ENCODE measurements around the gene NOC2L. TPM values are rescaled to one million over a fixed set of nuclear protein-coding genes. Genes with fewer than 3 reads are reported as not detected.

NOC2L gene
- total RNA-seq, 1 experiment from 2014 or later = 130 TPM

DNA sequence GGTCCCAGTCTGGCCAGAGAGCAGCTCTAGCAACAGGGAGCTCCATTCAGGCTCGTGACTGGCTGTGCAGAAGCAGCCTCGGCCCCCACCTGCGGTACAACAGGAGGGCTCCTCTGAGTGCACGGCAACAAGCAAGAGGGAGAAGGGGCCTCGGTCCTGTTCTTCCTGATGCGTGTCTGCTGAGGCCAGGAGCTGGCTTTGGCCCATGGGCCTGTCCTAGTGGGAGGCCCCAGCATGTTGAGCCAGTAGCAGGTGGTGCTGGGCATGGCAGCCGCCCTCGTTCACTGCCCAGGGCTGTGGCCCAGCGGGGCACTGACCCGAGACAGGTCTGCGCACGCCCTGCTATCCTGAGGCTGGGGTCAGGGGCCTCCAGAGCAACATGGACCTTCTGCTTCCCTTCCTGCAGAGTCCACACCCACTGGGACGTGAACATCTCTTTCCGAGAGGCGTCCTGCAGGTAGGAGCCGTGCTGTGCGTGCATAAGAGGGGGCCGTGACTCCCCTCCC, 28.4 kb downstream of the NOC2L start:
- H3K14ac ChIP-seq (ENCODE audit: insufficient read depth, low read length) = no peak overlapping the region; the same call in 1 of the 2 replicates
- peaks cover 10% of the 10 kb centered on the region for H4K20me1 ChIP-seq (ENCODE audit: control insufficient read depth, insufficient read depth, insufficient read length)
- H3K27me3 Mint-ChIP-seq (ENCODE audit: low read depth) = peaks cover 91% of the 10 kb centered on the region
- no peak overlapping the region for H3K56ac ChIP-seq (ENCODE audit: insufficient read length, low read depth, low read length)
- H3K4me3 Mint-ChIP-seq = no peak overlapping the region
- H3K4me1 Mint-ChIP-seq = peaks cover 13 to 38% of the 10 kb centered on the region in 2 experiments
- H2BK5ac ChIP-seq (ENCODE audit: insufficient read length, low read length) = no peak overlapping the region
- H4K8ac ChIP-seq (replicated peaks; ENCODE audit: insufficient read length, low read depth, low read length) = no peak overlapping the region
- H3K27ac ChIP-seq (ENCODE audit: insufficient read length, low read depth, low read length) = no peak overlapping the region
- H2BK120ac ChIP-seq (ENCODE audit: low read depth, low read length, poor library complexity, severe bottlenecking) = no peak overlapping the region
- no peak overlapping the region for H3K4me2 ChIP-seq (ENCODE audit: insufficient read depth, insufficient read length, low read length)
- no peak overlapping the region for H2BK20ac ChIP-seq (ENCODE audit: low read depth, low read length, poor library complexity, severe bottlenecking)
- no peaks in the 10 kb centered on the region for H3K79me1 ChIP-seq (ENCODE audit: insufficient read depth, low read depth, low read length, poor library complexity, severe bottlenecking)
- H3K79me2 ChIP-seq (ENCODE audit: insufficient read depth, low read length) = no peaks in the 10 kb centered on the region
- no peak overlapping the region for H3K27ac Mint-ChIP-seq
- H3K36me3 Mint-ChIP-seq (ENCODE audit: insufficient read depth in 1 of 3, low read depth in 3 of 3) = peaks cover 0 to 3% (median 2%) of the 10 kb centered on the region in 3 experiments; a peak in 3 of 7 replicates
- H2AK5ac ChIP-seq (ENCODE audit: insufficient read length, low read length) = no peak overlapping the region
- H2AFZ ChIP-seq (ENCODE audit: low read length) = no peak overlapping the region
- H2BK15ac ChIP-seq (ENCODE audit: low read depth, low read length) = no peak overlapping the region
- H3T11ph ChIP-seq (ENCODE audit: low read length) = no peak overlapping the region
- H3K27me3 ChIP-seq (ENCODE audit: insufficient read depth, low read length) = peaks cover 73% of the 10 kb centered on the region
- H3K4ac ChIP-seq (ENCODE audit: low read depth, low read length) = no peak overlapping the region
- no peak overlapping the region for H2BK12ac ChIP-seq (ENCODE audit: insufficient read length, low read depth, low read length)
- no peak overlapping the region for H3K18ac ChIP-seq (ENCODE audit: insufficient read length, low read depth, low read length)
- H3K9me3 ChIP-seq (ENCODE audit: control insufficient read depth, low read depth, low read length) = no peaks in the 10 kb centered on the region
- DNase-seq = no peak
- WGBS (ENCODE audit: extremely low coverage, insufficient read length, low lambda C conversion rate) = no CpG with 5 or more reads among the region's 18 CpGs
- no peak overlapping the region for H3K23ac ChIP-seq (ENCODE audit: insufficient read length, low read depth, low read length)
- H3K9ac ChIP-seq (ENCODE audit: extremely low read depth, insufficient read length, low read length) = no peak overlapping the region
- no peak overlapping the region for H4K91ac ChIP-seq (ENCODE audit: insufficient read length, low read depth, low read length)
- peaks cover 0 to 4% of the 10 kb centered on the region in 2 experiments; a peak in 1 of 5 replicates for H3K9me3 Mint-ChIP-seq
- H4K5ac ChIP-seq (ENCODE audit: insufficient read length, low read depth, low read length) = no peak overlapping the region
- TF ChIP-seq, protein P1, sequence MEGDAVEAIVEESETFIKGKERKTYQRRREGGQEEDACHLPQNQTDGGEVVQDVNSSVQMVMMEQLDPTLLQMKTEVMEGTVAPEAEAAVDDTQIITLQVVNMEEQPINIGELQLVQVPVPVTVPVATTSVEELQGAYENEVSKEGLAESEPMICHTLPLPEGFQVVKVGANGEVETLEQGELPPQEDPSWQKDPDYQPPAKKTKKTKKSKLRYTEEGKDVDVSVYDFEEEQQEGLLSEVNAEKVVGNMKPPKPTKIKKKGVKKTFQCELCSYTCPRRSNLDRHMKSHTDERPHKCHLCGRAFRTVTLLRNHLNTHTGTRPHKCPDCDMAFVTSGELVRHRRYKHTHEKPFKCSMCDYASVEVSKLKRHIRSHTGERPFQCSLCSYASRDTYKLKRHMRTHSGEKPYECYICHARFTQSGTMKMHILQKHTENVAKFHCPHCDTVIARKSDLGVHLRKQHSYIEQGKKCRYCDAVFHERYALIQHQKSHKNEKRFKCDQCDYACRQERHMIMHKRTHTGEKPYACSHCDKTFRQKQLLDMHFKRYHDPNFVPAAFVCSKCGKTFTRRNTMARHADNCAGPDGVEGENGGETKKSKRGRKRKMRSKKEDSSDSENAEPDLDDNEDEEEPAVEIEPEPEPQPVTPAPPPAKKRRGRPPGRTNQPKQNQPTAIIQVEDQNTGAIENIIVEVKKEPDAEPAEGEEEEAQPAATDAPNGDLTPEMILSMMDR (conservative IDR thresholded peaks at IDR 0.05) = no peak
- H3K23me2 ChIP-seq (ENCODE audit: insufficient read length, low read depth, low read length, poor library complexity, severe bottlenecking) = no peaks in the 10 kb centered on the region
- no peaks in the 10 kb centered on the region for H3K4me1 ChIP-seq (ENCODE audit: insufficient read depth, low read length)

Data from H9 (cell line).